GM10266 (cell line): Measurements from ENCODE around the gene CERS6.

ENCODE experiments used
- DNase-seq: peaks from one replicate; pipeline ENCODE4 v3.0.0; 2012; ENCODE audit errors: extremely low spot score
- CTCF ChIP-seq: IDR thresholded peaks from 2 replicates; pipeline ENCODE4 v1.5.1; 2012; ENCODE audit warnings: mild to moderate bottlenecking, low read depth; ENCODE audit not compliant: control insufficient read depth, insufficient read depth; ENCODE audit errors: missing control alignments

CERS6 gene

DNA sequence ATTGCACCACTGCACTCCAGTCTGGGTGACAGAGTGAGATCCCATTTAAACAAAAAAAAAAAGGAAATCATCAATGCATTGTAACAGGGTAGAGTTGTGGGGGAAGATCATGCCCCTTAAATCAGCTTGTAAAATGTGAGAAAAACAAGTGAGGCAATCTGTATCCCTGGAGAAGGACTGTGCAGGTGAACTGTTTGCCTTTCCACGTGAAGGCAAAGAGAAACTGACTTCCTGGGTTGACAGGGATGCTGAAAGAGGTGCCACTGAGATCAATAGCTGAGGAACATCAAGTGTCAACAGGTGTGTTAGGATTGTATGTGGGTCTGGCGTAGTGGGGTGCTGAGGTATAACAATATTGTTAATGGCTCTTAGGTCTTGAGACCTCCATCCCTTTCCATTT, 48.3 kb downstream of the CERS6 start:
- DNase-seq = no peak
- TF ChIP-seq CTCF = no peak

DNA sequence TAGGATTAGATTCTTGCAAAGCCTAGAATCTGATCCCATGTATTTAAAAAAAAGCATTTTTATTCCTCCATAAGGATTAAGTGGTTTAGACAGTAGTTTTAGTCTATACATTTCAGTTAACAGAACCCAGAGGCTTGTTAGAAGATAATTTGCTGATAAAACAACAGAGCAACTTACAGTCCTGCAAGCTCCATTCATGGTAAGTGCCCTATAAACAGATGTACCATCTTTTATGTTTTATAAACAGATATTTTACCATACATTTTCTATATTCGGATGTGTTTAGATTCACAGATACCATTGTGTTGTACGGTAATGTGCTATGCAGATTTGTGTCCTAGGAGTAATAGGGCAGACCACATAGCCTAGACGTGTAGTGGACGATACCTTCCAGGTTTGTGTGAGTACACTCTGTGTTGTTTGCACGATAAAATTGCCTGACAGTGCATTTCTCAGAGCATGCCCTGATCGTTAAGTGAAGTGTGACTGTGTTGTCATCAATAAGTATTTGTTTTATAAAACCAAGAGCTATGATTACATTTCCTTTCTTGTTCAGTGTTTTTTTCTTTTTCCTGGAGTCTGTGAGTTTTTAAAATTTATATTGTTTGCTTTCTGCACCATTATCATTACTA, 54.2 kb downstream of the CERS6 start:
- DNase-seq = no peak
- no peak for TF ChIP-seq CTCF

DNA sequence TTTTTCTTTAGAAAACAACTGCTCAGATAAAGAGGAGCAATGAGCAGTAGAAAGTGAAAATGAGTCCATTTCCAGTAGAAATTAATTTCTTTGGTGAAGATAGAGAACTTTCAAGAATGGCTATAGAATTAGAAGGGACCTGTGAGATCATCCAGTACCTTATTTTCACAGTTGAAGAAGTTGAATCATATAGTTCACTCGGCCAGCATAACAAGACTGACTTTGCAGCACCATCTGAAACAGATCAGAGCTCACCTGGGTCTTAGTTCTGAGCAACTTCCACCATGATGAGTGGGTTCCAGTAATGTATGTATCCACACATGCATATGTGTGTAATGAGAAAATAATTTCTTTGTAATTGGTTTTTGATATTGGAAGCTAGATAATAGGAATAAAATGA, 58.6 kb downstream of the CERS6 start:
- DNase-seq = no peak
- no peak for TF ChIP-seq CTCF

GRCh38 chr2:168515502-168515901, 59.4 kb downstream of the CERS6 start:
- TF ChIP-seq CTCF = no peak
- DNase-seq = no peak

DNA sequence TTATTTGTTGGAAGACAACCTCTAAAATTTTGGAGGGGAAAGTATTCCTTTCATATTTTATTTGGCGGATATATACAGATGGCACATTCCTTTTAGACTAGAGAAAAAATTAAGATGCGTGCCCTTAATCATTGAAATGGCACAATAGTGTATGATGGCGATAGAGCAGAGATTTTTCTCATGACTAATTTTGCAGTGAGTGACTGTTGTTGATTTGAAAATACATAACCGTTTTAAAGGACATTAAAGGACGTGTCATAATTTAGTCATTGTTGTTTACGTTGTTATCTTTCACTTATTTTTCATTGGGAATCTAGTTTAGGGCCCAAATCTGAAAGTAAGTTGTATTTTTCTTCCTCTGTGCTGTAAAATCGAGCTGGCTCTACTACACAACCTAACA, 61.7 kb downstream of the CERS6 start:
- no peak for DNase-seq
- no peak for TF ChIP-seq CTCF

GRCh38 chr2:168518555-168519066, 62.5 kb downstream of the CERS6 start:
- DNase-seq = no peak
- no peak for TF ChIP-seq CTCF

DNA sequence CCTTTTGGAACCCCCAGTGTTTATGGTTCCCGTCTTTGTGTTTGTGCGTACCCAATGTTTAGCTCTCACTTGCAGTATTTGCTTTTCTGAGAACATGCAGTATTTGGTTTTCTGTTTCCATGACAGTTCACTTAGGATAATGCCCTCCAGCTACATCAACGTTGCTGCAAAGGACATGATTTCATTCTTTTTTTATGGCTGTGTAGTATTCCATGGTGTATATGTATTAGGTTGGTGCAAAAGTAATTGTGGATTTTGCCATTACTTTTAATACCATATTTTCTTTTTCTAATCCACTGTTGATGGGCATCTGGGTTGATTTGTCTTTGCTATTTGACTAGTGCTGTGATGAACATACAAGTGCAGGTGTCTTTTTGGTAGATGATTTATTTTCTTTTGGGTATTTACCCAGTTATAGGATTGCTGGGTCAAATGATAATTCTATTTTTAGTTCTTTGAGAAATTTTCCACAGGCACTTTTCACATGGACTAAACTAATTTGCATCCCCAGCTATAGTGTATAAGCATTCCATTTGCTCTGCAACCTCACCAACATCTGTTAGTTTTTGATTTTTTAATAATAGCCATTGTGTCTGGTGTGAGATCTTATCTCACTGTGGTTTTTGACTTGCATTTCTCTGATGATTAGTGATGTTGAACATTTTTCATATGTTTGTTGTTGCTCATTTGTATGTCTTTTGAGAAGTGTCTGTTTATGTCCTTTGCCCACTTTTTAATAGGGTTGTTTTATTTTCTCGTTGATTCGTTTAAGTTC, 63.6 kb downstream of the CERS6 start:
- TF ChIP-seq CTCF = no peak
- DNase-seq = no peak
